CD4-positive, alpha-beta T cell treated with Interleukin-17A for 1 hour (primary cell): ENCODE data around the gene CALCOCO2.

Experiments used
- DNase-seq: peaks from one replicate; pipeline ENCODE4 v3.0.0-alpha.2; 2020

The CALCOCO2 gene

DNA sequence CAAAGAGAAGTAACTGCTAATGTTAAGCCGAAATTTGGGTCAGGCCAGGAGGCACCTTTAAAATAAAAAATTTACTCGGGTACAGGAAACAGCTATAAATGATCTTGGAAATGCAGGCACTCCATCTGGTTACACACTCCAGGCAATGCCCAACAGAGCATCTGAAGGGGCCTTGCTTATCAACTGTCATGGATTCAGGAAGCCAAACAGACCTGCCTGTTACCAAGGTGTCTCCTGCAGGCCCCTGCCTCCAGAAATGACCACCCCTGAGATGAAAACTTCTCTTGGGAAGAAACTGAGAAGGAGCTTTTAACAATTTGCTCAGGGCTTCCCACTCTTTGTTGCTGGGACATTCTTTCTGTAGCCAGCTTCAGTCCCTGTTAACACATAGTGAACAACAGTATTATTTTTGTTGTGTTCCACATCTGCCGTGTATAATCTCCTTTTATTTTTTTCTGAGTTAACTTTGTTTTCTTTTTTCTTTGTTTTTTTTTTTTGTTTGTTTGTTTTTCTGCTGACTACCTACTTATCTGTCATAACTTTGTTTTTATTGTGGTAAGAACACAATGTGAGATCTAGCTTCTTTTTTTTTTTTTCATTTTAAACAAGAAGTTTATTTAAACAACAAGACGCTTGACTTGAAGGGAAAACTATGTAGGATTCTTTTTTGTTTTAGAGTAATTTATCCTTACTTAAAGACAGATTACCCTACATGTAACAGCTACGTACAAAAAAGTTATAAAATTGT lies 43.0 kb downstream of the CALCOCO2 start:
- no peak for DNase-seq

DNA sequence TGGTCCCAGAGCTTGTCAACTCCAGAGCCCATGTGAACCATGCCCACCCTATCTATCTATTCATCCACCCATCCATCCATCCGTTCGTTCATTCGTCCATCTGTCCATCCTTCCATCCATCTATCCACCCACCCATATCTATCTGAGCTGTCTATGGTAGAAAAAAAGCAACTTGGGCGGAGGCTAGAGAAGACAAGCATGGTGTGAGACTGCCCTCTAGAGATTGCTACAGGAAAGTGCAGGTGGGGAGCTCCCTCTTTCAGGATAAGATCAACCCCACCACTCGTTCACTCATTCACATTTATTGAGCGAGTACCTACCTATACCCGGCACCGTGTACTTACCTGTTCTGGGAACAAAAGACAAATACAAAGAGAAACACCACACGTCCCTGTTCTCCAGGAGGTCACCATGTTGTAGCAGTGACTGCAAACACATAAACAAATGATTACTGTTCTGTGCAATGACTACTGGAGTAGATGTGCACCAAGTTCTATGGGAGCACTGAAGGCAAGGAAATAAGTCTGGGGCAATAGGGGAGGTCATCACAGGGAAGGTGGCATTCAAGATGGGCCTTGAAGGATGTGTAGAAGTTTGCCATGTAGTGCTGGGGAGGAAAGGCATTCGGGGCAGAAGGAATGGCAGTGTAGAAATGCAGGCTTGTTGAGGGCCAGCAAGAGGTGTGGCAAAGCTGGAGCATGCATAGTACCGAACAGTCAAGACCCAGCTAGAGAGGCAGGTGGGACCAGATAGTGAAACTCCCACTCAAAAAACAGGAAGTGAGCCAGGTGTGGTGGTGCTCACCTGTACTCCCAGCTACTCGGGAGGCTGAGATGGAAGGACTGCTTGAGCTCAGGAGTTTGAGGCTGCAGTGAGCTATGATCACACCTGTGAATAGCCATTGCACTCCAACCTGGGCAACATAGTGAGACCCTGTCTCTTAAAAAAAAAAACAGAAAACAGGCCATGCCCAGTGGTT lies 48.4 kb downstream of the CALCOCO2 start:
- peak; percentile 82 for DNase-seq

DNA sequence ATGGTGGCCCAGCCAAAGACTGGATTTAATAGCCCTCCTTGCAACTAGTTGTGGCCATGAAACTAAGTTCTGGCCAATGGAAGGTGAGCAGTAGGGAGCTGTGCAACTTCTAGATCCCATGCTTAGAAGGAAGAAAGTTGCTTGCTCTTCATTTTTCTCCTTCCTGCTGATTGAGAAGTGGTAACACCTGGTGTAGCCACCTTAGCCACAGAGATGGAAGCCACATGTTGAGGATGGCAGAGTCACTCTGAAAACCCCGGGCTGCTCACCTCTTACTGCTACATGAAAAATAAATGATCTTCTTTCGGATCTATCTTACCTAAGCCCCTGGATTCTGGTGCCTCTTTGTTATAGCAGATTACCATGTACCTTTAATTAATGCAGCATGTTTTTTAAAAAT lies 51.4 kb downstream of the CALCOCO2 start:
- DNase-seq, result no peak

DNA sequence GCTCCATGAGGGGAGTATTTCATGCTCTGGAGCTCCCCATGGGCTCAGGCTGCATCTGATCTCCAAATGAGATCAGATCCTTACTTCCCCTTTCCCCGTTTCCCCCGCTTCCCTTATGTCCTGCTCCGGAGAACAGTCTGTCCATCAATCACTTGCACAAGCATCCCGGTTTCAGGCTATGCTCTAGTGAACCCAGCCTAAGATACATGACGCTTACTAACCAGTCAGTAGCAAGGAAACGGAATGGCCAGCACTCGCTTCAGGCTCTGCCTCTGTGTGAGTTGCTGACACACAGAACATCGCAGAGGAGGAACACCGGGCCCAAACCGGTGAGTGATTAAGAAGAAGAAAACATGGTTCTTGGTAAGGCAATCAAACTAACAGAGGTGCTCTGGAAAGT lies 52.3 kb downstream of the CALCOCO2 start:
- DNase-seq, result no peak

DNA sequence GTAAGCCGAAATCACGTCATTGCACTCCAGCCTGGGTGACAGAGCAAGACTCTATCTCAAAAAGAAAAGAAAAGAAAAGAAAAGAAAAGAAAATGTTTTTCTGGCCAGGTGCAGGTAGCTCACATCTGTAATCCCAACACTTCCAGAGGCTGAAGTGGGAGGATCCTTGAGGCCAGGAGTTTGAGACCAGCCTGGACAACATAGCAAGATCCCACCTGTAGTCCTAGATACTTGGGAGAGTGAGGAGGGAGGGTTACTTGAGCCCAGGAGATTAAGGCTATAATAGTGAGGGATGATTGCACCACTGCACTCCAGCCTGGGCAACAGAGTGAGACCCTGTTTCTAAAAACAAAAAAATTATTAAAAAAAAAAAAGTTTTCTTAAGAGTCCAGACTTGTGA lies 59.3 kb downstream of the CALCOCO2 start:
- DNase-seq, result no peak

DNA sequence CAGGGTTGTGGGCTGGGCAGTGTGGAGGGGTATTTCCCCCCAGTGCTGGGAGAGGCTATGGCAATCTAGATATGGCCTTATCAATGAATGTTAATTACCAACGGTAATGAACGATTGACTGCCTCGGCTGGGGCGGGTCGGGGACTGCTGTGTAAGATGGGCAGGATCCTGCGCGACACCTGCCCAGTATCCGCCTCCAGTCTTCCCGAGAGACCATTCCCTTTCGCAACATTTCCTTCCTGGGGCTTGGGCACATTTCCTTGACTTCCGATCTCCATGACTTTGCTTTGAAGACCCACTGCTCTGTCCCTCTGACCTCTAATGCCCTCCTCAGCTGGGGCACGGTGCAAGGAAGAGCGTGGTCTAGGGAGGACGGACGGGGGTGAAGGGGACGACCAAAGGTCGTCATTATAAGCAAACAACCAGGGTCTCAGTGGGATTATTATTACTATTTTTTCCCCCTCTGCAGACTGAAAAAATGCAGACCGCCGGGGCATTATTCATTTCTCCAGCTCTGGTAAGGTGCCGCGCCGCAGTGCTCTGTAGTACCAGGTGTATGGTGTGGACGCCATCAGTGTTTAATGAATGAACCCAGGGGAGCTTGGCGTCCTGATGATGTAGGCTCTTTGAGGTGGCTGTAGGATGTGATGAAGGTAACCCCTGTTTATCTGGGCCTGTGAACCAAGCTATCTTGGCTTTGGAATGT lies 62.3 kb downstream of the CALCOCO2 start:
- DNase-seq, result no peak

DNA sequence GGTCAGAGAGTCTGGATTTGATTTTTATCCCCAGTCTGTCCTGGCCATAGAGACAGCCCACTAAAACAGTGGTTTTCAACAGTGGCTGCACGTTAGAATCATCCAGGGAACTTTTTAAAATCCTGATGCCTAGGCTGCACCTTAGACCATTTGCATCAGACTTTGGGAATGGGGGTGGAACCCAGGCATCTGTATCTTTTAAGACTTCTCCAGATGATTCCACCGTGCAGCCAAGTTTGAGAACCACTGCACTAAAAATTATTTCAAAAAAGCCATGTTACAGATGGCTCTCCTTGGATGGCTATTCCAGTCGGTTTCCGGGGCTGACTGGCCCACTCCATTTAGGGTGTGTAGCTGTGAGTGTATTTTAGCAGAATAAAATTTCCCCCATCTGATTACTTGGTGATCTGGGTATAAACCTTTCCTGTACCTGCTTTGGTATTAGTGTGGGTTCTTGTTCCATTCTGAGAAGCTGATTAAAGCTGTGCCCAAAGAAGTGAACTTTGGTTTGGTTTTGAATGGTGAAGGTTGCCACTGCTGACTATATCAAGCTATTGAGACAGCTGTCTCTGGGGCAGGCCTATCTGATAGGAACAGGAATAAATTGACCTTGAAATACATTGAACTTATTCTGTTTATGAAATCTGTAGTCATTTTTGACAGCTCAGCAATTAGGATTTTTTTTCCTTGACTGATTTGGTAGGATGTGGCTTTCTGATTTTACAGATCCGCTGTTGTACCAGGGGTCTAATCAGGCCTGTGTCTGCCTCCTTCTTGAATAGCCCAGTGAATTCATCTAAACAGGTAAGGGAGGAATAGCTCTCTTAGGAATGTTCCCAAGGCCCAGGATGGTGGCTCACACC lies 63.0 kb downstream of the CALCOCO2 start:
- no peak for DNase-seq

DNA sequence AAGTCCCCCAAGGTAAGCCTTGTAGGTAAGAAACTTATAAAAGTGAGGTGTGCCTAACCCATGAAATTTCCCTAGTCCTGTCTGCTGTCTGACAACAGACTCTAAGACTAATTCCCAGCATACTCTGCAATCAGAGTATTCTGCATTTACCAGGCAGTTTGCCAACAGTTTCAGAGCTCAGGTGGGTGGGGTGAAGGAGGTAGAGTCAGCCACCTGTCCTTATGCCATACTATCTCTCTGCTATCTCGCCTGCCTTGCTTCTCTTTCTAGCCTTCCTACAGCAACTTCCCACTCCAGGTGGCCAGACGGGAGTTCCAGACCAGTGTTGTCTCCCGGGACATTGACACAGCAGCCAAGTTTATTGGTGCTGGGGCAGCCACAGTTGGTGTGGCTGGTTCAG lies 64.1 kb downstream of the CALCOCO2 start:
- DNase-seq, result no peak

DNA sequence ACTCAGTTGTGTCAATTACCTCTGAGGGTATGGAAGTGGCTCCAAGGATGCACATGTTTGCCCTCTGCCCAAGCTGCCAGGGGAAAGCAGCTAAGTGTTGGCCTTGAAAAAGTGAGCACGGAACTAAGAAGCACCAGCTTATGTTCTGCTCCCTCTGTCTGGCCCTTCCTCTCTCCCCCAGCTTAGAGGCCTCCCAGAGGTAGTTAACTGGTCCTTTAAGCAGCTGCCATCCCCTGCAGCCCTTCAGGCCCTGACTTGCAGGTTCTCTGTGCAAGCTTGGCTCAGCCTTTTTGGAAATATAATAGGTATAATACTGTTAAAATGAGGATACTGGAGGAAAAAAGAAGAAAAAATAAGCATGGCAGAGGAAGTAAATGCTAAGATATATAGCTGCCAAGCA lies 70.4 kb downstream of the CALCOCO2 start:
- no peak for DNase-seq

DNA sequence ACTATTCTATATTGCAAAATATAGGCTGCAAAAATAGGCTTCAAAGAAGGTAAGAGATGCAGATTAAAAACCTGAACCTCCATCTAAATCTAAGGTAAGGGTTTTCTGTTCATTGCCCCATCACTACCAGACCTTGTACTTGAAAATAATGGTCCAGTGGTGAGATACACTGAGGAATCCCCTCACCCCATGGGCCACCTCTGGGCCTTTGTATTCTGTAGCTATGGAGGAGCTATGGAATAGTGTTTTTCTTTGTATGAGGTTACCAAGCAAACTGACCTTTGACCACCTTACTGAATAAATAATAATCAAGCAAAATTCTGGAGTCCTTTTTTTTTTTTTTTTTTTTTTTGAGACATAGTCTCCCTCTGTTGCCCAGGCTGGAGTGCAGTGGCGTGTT lies 72.6 kb downstream of the CALCOCO2 start:
- no peak for DNase-seq

DNA sequence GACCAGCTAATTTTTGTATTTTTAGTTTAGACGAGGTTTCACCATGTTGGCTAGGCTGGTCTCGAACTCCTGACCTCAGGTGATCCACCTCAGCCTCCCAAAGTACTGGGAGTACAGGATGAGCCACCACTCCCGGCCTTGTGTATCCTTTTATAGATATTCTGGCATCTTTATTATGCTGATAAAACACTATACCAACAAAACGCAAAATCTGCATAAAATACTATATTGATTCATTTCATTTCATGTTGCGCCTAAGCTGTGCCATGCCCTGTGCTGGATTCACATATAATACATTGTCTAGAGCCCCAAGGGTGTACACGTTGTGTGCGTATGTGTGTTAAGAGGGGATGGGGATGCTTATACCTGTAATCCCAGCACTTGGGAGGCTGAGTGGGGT lies 73.6 kb downstream of the CALCOCO2 start:
- DNase-seq, result no peak

DNA sequence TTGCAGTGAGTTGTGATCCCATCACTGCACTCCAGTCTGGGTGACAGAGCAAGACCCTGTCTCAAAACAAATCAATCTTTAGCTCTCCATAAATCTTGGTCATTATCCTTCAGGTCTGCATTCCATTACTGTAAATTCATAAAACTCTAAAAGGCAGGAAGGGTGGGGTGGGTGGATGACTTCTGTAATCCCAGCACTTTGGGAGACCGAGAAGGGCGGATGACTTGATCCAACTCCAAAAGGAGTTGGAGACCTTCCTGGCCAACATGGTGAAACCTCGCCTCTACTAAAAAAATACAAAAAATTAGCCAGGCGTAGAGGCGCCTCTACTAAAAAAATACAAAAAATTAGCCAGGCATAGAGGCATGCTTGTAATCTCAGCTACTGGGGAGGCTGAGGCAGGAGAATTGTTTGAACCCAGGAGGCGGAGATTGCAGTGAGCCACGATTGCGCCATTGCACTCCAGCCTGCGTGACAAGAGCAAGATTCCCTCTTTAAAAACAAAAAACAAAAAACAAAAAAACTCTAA lies 75.2 kb downstream of the CALCOCO2 start:
- DNase-seq, result no peak

DNA sequence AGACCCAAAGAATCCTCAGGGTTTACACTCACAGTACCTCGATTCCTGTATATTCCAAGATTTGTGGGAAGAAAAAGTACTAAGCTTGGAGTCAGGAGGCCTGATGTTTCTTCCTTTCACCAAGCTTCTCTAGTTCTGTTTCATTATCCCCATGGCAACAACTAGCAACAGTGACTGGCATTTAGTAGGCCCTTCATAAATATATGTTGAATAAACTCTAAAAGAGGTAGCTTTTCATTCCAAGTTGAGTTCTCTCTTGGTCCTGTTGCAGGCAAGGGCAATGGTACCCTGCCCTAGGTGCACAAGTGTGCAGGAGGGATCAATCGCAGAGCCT lies 76.8 kb downstream of the CALCOCO2 start:
- DNase-seq, result no peak

DNA sequence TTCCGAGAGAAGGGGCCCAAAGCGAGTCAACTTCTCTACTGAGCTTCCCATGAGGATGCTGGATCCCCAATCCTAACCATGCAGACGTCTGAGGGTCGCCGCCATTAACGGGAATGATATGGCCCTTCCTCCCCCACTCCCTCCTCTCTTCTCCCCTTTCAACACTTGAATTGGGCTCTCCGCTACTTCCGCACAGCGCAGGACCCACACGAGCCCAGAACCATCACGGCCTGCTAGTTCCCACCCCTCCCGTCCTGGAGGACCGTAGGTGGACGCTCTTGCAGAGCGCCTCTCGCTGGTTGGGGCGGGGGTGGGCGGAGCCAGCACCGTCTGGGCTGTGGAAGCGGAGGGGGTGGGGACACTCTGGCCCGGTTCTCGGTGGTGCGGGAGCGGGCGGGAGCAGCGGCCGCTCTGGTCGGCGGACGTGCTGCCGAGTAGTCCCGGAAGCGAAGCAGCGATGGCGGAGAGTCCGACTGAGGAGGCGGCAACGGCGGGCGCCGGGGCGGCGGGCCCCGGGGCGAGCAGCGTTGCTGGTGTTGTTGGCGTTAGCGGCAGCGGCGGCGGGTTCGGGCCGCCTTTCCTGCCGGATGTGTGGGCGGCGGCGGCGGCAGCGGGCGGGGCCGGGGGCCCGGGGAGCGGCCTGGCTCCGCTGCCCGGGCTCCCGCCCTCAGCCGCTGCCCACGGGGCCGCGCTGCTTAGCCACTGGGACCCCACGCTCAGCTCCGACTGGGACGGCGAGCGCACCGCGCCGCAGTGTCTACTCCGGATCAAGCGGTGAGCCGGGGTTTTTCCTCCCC lies 77.4 kb downstream of the CALCOCO2 start, which contains the start of gene UBE2Z:
TSS of gene UBE2Z (plus strand) at position 361 of the 797 bp plus-strand sequence. CDS start at position 458, 97 bp downstream.
- peak; percentile 94 for DNase-seq

DNA sequence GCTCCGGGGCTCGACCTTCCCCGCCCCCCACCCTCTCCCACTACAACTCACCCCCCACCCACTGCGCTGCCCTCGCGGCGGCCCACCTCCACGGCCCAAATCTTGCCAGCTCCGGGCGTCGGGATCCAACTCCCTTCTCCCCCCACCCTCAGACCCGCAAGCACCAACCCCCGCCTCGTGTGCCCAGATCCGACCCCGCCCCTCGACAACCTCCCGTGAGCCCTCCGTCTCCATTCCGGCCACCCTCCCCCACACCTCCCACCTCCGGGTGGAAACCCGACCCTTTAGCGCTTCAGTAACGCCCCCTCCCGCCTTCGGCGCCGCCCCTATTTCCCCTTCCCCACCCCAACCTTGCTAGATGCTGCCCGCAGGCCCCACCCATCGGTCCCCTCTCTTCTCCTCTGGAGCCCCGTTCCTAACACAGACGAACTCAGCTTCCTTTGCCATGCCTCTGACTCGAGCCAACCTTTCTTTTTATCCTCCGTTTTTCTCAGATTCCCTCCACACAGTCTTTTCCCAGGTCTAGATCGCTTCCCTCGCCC lies 78.1 kb downstream of the CALCOCO2 start:
- peak; percentile 93 for DNase-seq

DNA sequence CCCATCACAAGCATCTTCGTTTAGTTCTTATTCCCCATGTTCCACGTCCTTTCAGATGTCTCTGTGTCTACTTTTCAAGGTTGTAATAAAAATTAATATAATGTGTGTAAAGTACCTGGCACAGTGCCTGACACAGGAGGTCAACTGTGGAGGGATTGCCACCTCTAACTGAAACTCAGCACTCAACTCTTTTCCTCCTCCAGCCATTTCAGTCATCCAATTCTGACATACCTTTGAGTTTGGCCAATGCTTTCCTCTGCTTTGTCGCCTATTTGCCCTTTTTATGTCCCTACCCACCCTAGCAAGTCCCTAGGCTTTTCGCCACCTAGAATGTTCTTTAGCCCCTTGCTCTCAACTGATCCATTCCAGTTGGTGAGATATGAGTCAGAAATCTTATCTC lies 78.9 kb downstream of the CALCOCO2 start:
- no peak for DNase-seq

DNA sequence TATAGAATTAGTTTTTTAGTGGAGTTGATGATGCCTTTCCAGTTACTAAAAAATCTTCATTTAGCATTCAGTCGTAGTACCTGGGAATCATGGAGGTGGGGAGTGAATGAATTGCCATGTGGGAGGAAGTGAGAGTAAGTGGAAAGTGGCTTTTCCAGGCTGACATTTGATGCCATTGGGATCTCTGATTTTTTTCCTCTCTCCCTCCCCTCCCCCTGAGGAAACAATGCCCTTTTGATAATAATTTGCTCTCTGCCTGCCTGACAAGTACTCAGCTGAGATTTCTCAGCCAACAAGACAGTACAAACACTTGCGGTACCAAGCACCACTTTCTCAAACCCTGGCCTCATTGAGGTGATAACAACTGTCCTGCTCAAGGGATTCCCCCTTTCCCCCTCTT lies 79.5 kb downstream of the CALCOCO2 start:
- DNase-seq, result no peak

DNA sequence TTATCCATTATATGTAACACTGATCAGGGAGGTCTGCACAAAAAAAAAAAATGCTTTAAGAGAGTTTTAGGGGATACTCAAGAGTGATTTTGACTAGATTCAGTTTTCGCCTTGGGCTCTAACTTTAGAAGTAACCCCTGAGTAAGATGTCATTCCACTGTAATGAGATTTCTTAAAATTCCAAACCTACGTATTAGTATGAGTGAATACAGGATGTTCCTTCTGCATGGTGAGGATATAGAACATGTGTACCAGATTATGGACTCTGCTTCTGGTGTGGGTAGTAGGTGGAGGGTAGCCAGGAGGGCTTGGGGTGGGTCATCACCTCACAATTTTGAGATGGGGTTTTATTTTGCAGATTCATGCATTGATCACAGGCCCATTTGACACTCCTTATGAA lies 81.6 kb downstream of the CALCOCO2 start:
- no peak for DNase-seq
